ENCODE measurements around the gene ENTPD6.
"Not testable (repeated sequence)": the region's sequence is repeated elsewhere in the genome, so short reads cannot be mapped to it uniquely, and the experiment has no call there.

The ENTPD6 gene

GRCh38 chr20:25257130-25257529 is 61.6 kb downstream of the ENTPD6 start:
- DNase-seq (ENCODE audit: low read depth in 3 of 3), result no peak

DNA sequence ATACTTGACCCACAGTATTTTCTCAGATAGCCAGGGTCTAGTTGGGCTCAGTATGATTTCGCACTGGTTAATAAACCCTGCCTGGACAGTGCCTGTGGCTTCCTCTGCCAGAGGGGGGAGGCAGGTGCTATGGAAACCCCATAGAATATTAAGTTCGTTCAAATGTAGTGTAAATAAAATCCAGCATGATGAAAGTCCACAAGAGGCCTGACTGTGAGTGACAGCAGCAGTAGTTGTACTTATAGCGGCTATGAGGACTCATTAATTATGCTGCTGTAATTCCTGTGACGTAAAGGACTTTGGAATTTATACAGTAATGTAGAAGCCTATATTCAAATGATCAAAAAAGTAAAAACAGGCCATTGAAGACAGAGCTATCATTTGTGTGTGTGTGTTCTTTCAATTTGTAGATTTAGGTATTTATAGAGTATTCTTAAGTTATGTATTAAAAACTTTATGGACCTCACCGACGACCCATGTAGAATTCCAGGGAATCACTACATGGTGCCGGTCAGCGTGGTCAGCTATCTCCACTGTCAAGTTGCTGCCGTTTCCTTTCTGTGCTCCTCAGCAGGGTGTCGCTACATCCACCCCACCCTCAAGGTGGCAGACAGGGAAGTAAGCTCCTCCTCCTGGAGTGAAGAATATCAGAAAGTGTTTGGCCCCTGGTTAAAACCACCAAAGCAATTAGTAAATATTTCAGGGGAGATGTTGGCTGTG is 62.4 kb downstream of the ENTPD6 start:
- DNase-seq (ENCODE audit: low read depth in 3 of 3), result no peak

DNA sequence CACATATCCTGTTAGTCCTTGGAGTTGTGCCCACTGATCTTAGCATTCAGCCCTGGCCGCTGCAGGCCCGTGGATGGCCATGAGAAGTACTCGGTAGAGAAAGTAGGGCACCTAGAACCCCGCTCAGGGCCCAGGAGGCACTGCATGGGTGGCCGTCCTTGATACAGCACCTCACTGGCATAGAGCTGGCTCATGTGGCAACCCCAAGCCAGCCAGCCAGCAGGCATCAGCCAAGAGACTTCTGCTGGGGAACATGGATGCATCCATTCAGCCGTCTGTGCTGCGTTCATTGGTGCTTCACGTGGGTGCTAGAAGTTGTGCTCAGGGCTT is 62.9 kb downstream of the ENTPD6 start:
- DNase-seq (ENCODE audit: low read depth in 3 of 3), result no peak

DNA sequence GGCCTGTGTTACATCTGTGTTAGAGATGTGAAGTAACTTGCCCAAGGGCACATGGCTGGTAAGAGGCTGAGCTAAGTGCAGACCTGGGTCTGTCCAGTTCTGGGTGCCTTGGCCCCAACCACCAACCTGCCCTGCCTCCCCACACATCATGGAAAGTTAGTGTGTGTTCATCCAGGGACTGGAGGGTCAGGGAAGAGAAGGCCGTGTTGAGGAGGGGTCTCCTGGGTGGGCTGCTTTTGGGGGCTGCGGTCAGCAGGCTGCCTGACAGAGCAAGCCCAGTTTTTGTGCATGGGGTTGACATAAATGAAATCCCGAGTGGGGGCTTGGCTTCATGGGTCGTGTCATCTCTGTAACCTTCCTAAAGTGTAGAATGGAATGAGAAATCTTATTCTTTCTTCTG is 63.3 kb downstream of the ENTPD6 start:
- DNase-seq (ENCODE audit: low read depth in 3 of 3), result no peak

DNA sequence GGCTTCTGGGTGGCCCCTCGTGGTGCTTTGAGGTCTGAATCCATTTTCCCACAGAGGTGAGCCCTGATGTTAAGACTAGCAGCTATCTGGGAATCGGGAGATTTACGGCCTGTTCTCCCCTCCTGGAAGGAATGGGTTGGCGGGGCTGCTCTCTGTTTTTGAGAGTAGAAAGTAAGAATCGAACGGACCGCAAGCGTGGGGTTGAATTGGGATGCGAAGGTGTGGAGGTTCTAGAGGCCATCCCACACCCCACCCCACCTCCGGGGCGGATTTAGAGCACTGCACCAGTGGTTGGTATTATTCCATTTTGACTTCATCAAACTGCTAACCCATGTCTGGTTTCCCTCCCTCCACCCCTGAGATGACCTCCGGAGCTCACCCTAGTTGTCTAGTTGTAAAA is 63.8 kb downstream of the ENTPD6 start:
- no peak for DNase-seq (ENCODE audit: low read depth in 3 of 3)

DNA sequence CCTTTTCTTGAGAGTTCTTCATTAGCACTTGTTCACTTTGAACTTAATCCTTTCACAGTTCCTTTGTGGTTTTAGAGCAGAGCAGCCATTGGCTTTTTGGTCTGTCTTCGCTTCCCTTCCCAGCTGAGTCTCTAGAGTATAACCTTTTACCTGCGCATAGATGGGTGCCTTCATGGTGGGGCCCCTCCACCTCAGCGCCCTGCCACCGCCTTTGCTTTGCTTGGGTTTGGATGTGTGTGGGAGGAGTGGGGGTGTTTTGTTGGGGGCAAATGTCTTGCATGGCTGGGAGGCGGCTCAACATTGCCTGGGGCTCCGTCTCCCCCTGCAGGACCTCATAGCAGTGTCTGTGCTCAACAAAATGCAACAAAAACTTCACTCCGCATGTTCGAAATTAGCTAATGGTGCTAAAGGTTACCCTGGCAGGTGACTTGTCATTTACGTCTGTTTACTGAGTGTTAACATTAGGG is 64.3 kb downstream of the ENTPD6 start:
- DNase-seq (ENCODE audit: low read depth in 3 of 3), result no peak

DNA sequence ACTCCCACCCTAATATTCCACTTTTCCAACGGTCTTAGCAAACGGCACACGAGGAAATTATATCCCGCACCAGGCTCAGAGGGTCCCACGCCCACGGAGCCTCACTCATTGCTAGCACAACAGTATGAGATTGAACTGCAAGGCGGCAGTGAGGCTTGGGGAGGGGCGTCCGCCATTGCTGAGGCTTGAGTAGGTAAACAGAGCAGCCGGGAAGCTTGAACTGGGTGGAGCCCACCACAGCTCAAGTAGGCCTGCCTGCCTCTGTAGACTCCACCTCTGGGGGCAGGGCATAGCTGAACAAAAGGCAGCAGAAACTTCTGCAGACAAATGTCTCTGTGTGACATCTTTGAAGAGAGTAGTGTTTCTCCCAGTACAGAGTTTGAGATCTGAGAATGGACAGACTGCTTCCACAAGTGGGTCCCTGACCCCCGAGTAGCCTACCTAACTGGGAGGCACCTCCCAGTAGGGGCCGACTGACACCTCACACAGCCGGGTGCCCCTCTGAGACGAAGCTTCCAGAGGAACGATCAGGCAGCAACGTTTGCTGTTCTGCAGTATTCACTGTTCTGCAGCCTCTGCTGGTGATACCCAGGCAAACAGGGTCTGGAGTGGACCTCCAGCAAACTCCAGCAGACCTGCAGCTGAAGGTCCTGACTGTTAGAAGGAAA is 65.4 kb downstream of the ENTPD6 start:
- DNase-seq (ENCODE audit: low read depth in 3 of 3), result not testable (repeated sequence)

DNA sequence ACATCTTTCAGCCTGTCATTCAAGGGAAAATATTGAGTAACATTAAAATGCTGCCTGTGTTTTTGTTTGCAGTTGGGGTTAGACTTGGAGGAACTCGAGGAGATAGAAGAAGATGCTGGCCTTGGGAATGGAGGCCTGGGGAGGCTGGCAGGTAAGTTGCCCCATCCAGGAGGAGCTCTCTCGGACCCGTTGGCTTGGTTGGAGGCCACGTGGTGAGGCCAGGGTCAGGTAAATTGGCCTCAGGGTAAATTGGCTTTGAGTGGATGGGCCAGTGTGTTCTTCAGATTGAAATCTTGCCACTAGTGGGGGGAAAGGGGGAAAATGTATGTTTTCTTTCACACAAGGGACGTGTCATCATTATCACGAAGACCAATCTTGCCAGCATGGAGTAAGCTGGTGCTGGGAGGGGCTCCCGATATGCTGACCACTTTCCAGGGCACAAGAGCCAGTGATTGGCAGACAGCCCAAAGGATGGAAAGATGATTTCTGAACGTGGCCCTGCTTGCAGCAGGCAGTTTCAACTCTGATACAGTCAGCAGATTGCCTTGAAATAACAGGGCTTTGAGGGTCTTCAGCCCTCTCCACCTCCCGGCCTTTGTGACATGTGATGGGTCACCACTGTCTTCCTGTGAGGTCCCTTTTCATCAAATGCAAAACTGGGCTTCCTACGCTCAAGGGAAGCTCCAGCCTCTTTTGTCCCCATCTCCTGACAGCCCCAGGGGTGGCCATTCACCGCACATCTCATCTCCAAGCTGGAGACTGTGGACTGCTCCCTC is 73.7 kb downstream of the ENTPD6 start:
- DNase-seq (ENCODE audit: low read depth in 3 of 3), result no peak

DNA sequence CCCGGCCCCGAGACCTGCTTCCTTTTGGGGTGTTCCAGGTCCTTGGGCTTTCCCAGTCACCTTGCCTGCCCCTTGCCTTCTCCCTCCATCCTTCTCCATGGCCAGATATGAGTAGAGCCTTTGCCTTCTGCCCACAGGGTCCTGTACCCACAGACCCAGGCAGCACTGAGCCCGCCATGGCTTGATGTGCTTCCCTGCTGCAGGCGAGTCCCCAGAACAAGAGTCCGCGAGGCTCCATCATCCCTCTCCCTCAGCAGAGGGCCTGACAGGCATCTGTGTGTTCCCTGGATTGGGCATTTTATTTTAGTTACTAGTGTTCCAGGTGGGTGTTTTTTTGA is 74.3 kb downstream of the ENTPD6 start:
- no peak for DNase-seq (ENCODE audit: low read depth in 3 of 3)

GRCh38 chr20:25270829-25271251 is 75.3 kb downstream of the ENTPD6 start:
- no peak for DNase-seq (ENCODE audit: low read depth in 3 of 3)

DNA sequence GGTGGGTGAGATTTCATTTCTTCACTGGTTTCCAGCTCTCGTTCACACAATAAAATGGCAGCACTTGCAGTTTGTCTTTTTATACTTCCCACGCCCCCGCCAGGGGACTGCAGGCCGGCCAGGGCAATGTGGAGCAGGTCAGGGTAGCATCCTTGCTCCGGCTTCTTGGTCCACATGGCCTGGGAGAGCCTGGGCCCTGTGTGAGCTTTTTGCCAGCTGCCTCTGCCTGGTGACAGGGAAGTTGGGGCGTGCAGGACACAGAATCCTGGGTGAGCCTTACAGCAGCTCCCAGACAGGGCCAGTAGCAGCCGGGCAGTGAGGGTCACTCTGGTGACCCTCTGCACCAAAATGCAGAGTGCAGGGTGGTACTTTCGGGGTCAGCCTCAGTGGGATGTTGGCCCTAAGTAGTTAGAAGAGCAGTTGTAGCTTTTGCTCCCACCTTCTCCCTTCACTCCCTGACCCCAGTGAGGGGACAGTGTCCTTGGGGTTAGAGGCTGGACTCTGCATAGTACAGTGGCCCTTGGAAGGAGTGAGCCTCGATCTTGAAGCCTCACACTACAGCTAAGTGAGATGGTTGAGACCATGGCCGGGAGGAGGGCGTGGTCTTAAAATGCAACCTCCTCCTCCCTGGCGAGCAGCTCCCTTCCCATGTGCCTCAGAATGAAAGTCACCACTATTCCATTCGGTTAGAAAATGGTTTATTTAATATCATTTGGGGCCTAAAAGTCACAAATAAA is 76.1 kb downstream of the ENTPD6 start:
- no peak for DNase-seq (ENCODE audit: low read depth in 3 of 3)

GRCh38 chr20:25272223-25273000 is 76.9 kb downstream of the ENTPD6 start:
- DNase-seq (ENCODE audit: low read depth in 3 of 3), result no peak

- DNase-seq (ENCODE audit: low read depth in 3 of 3), result no peak
Observed at GRCh38 chr20:25273046-25273445, 77.5 kb downstream of the ENTPD6 start.

GRCh38 chr20:25273541-25274358 is 78.2 kb downstream of the ENTPD6 start:
- no peak for DNase-seq (ENCODE audit: low read depth in 3 of 3)

- no peak for DNase-seq (ENCODE audit: low read depth in 3 of 3)
Observed at GRCh38 chr20:25274481-25274880, 79.0 kb downstream of the ENTPD6 start.

DNA sequence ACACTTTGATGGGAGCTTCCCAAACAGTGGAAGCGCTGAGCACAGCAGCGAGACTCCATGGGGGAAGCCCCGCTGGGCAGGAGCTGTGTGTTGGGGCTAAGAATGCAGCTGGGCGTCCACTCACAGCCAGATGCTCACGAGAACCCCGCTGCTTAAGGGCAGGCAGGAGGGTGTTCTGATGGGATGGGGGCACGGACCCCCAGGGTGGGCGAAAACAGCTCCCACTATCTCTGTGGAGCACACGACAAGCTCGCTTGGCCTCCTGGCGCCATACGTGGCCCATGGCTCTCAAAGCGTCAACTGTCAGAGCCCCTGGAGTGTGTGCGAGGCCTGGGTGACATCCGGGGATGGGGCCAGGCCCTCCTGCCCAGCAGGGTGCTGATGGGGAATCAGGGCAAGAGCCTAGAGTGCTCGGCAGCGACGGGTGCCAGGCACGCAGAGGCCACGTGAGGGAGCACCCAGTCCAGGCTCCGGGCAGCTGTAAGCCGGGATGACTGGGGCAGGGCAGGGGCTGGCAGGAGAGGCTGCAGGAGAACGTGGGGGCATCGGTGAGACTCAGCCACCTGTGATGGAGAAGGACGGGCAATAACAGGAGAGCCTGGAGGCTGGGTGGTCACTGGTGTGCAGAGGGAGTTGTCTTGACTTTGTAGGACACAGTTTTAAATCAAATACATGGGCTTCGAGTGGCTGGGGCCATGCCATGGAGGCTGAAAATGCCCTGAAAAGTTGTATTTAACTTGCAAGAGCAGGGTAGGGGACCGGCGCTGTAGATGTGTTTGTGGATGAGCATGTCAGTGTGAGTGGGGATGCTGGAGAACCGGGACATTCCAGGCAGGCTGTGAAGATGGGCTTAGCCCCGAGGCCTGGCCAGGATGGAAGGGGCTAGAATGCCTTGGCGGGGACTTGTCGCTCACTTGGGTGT is 79.6 kb downstream of the ENTPD6 start:
- no peak for DNase-seq (ENCODE audit: low read depth in 3 of 3)

DNA sequence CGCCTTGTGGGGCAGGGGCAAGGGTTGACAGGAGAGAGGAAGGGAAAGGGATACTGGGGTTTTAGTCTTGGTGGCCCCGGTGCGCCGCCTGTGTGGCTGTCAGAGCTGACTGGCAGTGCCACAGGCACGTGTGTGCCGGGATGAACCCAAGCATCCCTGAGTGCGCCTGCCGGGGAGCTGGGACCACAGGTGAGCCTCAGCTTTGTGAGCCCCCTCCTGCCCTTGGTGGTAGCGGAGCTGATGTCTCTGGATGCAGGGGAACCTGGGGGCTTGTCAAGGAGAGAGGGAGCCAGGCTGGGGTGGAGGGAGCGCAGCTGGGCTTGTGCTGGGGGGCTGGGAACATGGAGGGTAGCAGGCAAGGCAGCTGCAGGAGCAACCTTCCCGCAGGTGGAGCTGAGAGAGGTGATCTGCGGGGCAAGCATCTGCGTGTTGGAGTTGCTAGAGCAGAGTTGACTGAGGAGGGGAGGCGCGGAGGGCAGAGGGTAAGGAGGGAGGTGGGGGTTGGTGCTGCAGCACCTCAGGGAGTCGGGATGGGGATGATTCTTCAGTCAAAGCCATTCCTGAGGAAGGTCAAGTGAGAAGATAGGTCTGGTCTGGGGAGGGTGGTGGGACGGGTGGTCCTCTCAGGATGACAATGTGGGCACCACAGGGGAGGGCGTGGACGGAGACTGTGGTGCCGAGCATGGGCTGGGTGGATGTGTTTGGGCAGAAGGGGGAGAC is 80.5 kb downstream of the ENTPD6 start:
- no peak for DNase-seq (ENCODE audit: low read depth in 3 of 3)
